ENCODE results near the gene CCDC63.
"Not testable (repeated sequence)": the region's sequence is repeated elsewhere in the genome, so short reads cannot be mapped to it uniquely, and the experiment has no call there.

Gene CCDC63

GRCh38 chr12:110927546-110927945 lies 80.8 kb downstream of the CCDC63 start:
- no peak for DNase-seq

- no peak for DNase-seq
These were observed 81.9 kb downstream of the CCDC63 start for GRCh38 chr12:110928700-110929099.

- no peak for DNase-seq
These were observed 83.0 kb downstream of the CCDC63 start for GRCh38 chr12:110929818-110930217.

- DNase-seq: no peak
These were observed 83.8 kb downstream of the CCDC63 start for GRCh38 chr12:110930348-110931314.

- no peak for DNase-seq
These were observed 84.5 kb downstream of the CCDC63 start for GRCh38 chr12:110931315-110931728.

- DNase-seq: peak; percentile 32
These were observed 85.3 kb downstream of the CCDC63 start for GRCh38 chr12:110932046-110932445.

DNA sequence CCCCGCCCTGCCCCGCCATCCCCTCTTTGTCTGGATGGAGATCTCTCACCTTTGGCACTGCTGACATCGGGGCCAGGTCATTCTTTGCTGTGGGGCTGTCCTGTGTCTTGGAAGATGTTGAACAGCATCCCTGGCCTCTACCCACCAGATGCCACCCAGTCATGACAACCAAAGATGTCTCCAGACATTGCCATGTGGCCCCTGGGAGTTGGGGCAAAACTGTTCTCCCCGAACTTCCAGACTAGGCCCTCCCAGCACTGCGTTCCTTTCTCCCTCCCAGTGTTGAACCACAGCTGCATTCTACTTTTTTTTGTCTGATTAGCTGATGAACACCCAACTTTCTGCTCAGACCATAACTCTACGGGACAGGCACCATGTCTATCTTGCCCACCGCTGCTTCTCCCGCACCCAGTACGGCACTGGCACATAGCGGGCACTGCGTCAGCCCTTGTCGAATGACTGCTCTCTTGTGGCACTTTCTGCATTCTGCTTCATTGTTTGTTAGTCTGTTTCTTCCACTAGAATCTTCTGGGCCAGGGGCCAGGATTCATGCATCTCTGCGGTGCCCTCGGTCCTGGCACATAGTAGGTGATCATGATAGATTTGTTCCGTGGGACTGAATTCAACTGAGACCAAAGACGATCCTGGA lies 86.7 kb downstream of the CCDC63 start:
- DNase-seq: no peak

- DNase-seq: peak; percentile 43
These were observed 87.5 kb downstream of the CCDC63 start for GRCh38 chr12:110934093-110934852.

GRCh38 chr12:110935588-110935987 lies 88.8 kb downstream of the CCDC63 start:
- no peak for DNase-seq

DNA sequence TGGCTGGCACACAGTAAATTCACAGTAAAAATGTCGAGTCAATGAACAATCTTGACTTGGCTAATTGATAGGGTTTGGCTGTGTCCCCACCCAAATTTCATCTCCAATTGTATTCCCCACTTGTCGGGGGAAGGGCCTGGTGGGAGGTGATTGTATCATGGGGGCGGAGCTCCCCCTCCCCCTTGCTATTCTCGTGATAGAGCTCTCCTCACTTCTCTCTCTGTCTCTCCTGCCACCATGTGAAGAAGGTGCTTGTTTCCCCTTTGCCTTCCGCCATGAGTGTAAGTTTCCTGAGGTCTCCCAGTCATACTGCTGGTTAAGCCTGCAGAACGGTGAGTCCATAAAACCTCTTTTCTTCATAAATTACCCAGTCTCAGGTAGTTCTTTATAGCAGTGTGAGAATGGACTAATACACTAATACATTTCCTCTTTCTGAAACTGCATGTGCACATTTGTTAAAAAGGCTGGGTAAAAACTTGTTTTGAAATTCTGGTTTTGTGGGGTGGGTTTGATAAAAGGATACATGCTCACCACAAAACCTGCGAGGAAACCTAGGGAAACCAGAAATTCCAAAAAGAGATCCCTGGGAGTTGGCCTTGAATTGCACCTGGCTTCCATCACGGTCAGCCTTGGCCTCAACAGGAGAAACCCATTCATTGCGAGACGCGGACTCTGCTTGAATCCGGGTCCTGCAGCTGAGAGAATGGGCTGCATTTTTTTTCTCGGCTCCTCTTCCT lies 89.7 kb downstream of the CCDC63 start:
- no peak for DNase-seq

DNA sequence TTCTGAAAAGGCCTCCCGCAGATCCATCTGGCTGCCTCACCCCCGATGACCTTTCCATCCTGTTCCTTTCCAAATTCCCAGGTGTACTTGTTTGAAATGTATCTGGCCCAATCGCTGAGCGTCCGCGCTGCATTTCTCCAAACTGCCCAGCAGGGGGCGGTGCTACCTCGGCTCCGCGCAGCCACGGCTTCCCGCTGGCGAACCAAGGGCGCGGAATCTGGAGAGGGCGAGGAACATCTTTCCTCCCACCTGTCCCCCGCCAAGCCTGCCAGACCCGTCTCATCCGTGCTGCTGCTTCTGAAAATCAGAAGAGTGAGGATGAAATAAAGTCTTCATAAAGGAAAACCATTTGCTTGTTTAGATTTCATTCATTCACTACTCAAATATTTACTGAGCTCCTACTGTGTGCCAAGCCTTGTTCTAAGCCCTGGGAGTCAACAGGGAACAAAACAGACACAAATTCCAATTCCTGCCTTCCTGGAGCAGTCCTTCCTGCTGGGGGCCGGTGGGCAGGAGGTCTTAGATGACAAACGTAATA lies 90.4 kb downstream of the CCDC63 start:
- peak; percentile 62 for DNase-seq

- no peak for DNase-seq
These were observed 93.5 kb downstream of the CCDC63 start for GRCh38 chr12:110940296-110940695.

DNA sequence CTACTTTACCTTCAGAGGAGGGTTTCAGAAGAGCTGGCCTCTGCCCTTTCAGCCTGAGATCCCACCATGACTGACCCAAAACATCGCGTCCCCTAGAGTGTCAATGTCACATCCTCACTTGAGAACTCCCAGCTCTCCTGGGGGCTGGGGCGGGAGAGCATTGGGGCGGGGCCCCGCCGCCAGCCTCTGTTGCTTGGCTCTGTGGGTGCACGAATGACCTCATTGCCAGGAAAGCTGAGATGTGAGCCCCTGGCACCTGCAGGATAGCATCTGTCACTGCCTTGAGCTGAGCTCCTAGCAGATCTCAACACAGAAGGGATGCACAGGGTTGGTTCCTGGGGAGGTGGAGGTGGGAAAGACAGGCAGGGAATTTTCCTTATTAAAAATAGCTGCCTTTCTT lies 94.1 kb downstream of the CCDC63 start:
- DNase-seq: no peak

DNA sequence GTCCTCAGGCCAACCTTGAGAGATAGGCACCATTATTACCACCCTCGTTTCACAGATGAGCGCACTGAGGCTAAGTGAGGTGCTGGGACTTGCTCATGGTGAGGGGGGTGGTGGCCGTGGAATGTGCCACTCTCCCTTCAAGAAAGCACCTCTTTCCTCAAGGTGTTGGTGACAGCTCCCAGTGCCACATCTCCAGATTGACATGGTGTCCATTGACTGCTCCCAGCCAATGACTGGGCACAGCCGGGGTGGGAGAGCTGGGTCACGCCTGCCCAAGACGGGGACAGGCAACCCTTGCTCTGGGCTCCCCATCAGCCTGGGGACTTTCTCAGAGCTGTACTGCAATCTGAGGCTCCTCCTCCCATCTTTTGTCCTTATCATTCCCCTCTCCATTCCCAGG lies 94.6 kb downstream of the CCDC63 start:
- DNase-seq: no peak

DNA sequence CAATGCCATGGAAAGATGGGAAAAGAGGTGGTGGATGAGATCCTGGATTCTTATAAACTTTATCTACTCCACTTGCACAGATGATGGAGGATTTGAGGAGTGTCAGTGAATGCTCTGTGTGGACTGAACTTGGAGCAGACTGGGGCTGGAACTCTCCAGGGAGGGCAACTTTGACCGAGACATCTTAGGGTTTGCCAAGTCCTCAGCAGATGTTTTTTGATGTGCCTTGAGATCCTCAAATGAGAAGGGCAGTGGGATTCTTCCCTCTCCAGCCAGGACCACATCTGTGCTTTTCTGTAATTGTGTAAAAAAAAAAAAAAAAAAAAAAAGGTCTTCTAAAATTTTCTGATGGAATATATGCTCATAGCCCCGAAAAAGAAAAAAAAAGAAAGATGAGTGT lies 96.6 kb downstream of the CCDC63 start:
- no peak for DNase-seq

DNA sequence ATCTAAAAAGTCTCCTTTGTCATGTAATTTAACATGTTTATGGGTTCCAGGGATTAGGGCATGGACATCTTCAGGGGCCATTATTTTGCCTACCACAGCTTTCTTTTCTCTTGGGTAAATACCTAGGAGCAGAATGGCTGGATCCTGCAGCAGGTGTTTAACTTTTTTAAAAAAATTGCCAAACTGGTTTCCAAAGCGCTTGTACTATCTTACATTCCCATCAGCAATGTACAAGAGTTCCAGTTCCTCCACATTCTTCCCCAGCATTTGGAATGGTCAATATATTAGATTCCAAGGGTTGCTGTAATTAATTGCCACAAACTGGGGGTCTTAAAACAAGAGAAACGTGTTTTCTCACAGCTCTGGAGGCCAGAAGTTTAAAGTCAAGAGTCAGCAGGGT lies 101.3 kb downstream of the CCDC63 start:
- DNase-seq: no peak

DNA sequence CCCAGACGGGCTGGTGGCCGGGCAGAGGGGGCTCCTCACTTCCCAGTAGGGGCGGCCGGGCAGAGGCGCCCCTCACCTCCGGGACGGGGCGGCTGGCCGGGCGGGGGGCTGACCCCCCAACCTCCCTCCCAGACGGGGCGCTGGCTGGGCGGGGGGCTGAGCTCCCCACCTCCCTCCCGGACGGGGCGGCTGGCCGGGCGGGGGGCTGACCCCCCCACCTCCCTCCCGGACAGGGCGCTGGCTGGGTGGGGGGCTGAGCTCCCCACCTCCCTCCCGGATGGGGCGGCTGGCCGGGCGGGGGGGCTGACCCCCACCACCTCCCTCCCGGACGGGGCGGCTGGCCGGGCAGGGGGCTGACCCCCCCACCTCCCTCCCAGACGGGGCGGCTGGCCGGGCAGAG lies 103.7 kb downstream of the CCDC63 start:
- DNase-seq: not testable (repeated sequence)

DNA sequence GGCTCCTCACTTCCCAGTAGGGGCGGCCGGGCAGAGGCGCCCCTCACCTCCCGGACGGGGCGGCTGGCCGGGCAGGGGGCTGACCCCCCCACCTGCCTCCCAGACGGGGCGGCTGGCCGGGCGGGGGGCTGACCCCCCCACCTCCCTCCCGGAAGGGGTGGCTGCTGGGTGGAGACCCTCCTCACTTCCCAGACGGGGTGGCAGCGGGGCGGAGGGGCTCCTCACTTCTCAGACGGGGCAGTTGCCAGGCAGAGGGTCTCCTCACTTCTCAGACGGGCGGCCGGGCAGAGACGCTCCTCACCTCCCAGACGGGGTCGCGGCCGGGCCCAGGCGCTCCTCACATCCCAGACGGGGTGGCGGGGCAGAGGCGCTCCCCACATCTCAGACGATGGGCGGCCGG lies 104.1 kb downstream of the CCDC63 start:
- not testable (repeated sequence) for DNase-seq

Data from 8988T (cell line).